ENCODE measurements around the gene PIANP.

PIANP gene

GRCh38 chr12:6662602-6662905 lies 38.1 kb downstream of the PIANP start:
- no peak for TF ChIP-seq CTCF (IDR thresholded peaks at IDR 0.05; ENCODE audit: low read depth, low read length)
- Histone ChIP-seq H3K79me2 (ENCODE audit: low read length) (peaks cover 9% of the 10 kb centered on the region), H3K4me2 (ENCODE audit: low read length) (peak overlapping the region; percentile 89), H3K27ac (ENCODE audit: low read length) (peak overlapping the region; percentile 24; the same call in 1 of the 2 replicates), H3K27me3 (ENCODE audit: low read depth, low read length) (no peaks in the 10 kb centered on the region), H3K4me3 (ENCODE audit: low read length) (peak overlapping the region; percentile 94), H3K9me3 (ENCODE audit: insufficient read depth, low read length) (no peaks in the 10 kb centered on the region), H3K9ac (ENCODE audit: low read length) (peak overlapping the region; percentile 64), H4K20me1 (ENCODE audit: insufficient read depth, low read length) (no peaks in the 10 kb centered on the region), H3K4me1 (ENCODE audit: low read length) (peaks cover 14% of the 10 kb centered on the region), H3K36me3 (replicated peaks; ENCODE audit: low read depth, low read length) (peaks cover 11% of the 10 kb centered on the region), H2AFZ (ENCODE audit: low read depth, low read length) (peak overlapping the region; percentile 84; the same call in 1 of the 2 replicates)

GRCh38 chr12:6653987-6654386 lies 46.6 kb downstream of the PIANP start:
- H3K4me1 ChIP-seq (ENCODE audit: low read length) = no peaks in the 10 kb centered on the region
- H4K20me1 ChIP-seq (ENCODE audit: insufficient read depth, low read length) = no peaks in the 10 kb centered on the region
- no peaks in the 10 kb centered on the region for H3K9me3 ChIP-seq (ENCODE audit: insufficient read depth, low read length)
- H3K4me2 ChIP-seq (ENCODE audit: low read length) = no peak overlapping the region
- no peak overlapping the region for H3K27ac ChIP-seq (ENCODE audit: low read length)
- no peak overlapping the region for H2AFZ ChIP-seq (ENCODE audit: low read depth, low read length)
- H3K4me3 ChIP-seq (ENCODE audit: low read length) = no peak overlapping the region
- no peaks in the 10 kb centered on the region for H3K27me3 ChIP-seq (ENCODE audit: low read depth, low read length)
- TF ChIP-seq EZH2phosphoT487 (IDR thresholded peaks at IDR 0.05; ENCODE audit: low read depth) = no peak
- no peak for TF ChIP-seq CTCF (IDR thresholded peaks at IDR 0.05; ENCODE audit: low read depth, low read length)
- no peak overlapping the region for H3K9ac ChIP-seq (ENCODE audit: low read length)
- no peaks in the 10 kb centered on the region for H3K79me2 ChIP-seq (ENCODE audit: low read length)
- peaks cover 5% of the 10 kb centered on the region for H3K36me3 ChIP-seq (replicated peaks; ENCODE audit: low read depth, low read length)

GRCh38 chr12:6653342-6653741 lies 47.3 kb downstream of the PIANP start:
- no peak overlapping the region for H2AFZ ChIP-seq (ENCODE audit: low read depth, low read length)
- H3K4me2 ChIP-seq (ENCODE audit: low read length) = no peak overlapping the region
- H3K36me3 ChIP-seq (replicated peaks; ENCODE audit: low read depth, low read length) = peaks cover 5% of the 10 kb centered on the region
- H4K20me1 ChIP-seq (ENCODE audit: insufficient read depth, low read length) = no peaks in the 10 kb centered on the region
- H3K4me1 ChIP-seq (ENCODE audit: low read length) = no peaks in the 10 kb centered on the region
- no peak overlapping the region for H3K27ac ChIP-seq (ENCODE audit: low read length)
- no peak for TF ChIP-seq EZH2phosphoT487 (IDR thresholded peaks at IDR 0.05; ENCODE audit: low read depth)
- TF ChIP-seq CTCF (IDR thresholded peaks at IDR 0.05; ENCODE audit: low read depth, low read length) = no peak
- no peak overlapping the region for H3K9ac ChIP-seq (ENCODE audit: low read length)
- no peaks in the 10 kb centered on the region for H3K27me3 ChIP-seq (ENCODE audit: low read depth, low read length)
- no peak overlapping the region for H3K4me3 ChIP-seq (ENCODE audit: low read length)
- no peaks in the 10 kb centered on the region for H3K79me2 ChIP-seq (ENCODE audit: low read length)
- no peaks in the 10 kb centered on the region for H3K9me3 ChIP-seq (ENCODE audit: insufficient read depth, low read length)

GRCh38 chr12:6652391-6652790 lies 48.2 kb downstream of the PIANP start:
- Histone ChIP-seq H2AFZ (ENCODE audit: low read depth, low read length) (no peak overlapping the region), H3K79me2 (ENCODE audit: low read length) (no peaks in the 10 kb centered on the region), H3K4me2 (ENCODE audit: low read length) (no peak overlapping the region), H3K27me3 (ENCODE audit: low read depth, low read length) (no peaks in the 10 kb centered on the region), H3K9ac (ENCODE audit: low read length) (no peak overlapping the region), H4K20me1 (ENCODE audit: insufficient read depth, low read length) (no peaks in the 10 kb centered on the region), H3K9me3 (ENCODE audit: insufficient read depth, low read length) (no peaks in the 10 kb centered on the region), H3K27ac (ENCODE audit: low read length) (no peak overlapping the region), H3K4me1 (ENCODE audit: low read length) (no peaks in the 10 kb centered on the region), H3K4me3 (ENCODE audit: low read length) (no peak overlapping the region), H3K36me3 (replicated peaks; ENCODE audit: low read depth, low read length) (peaks cover 5% of the 10 kb centered on the region)
- TF ChIP-seq EZH2phosphoT487 (IDR thresholded peaks at IDR 0.05; ENCODE audit: low read depth) (no peak), CTCF (IDR thresholded peaks at IDR 0.05; ENCODE audit: low read depth, low read length) (no peak)
